Glutamatergic neuron (in vitro differentiated cells): ENCODE results near the gene NCAPG2. TPM values are rescaled to one million over a fixed set of nuclear protein-coding genes. Genes with fewer than 3 reads are reported as not detected.
A peak's percentile ranks its signal among the peaks of the same experiment; 100 is the strongest.

ENCODE experiments used
- DNase-seq: peaks from one replicate; pipeline ENCODE4 v3.0.0; 2022
- H3K27ac Mint-ChIP-seq: one replicate; pipeline ENCODE4 v1.8.0; 2020; ENCODE audit warnings: mild to moderate bottlenecking, mixed read lengths, inconsistent platforms; ENCODE audit not compliant: unreplicated experiment
- H3K27me3 Mint-ChIP-seq: one replicate; pipeline ENCODE4 v1.8.0; 2020; ENCODE audit warnings: mild to moderate bottlenecking, moderate library complexity, mixed read lengths, inconsistent platforms; ENCODE audit not compliant: unreplicated experiment
- H3K36me3 Mint-ChIP-seq: one replicate; pipeline ENCODE4 v1.8.0; 2020; ENCODE audit warnings: mild to moderate bottlenecking, mixed read lengths, inconsistent platforms; ENCODE audit not compliant: unreplicated experiment
- H3K4me1 Mint-ChIP-seq: one replicate; pipeline ENCODE4 v1.8.0; 2020; ENCODE audit warnings: mild to moderate bottlenecking, low read depth, mixed read lengths, inconsistent platforms; ENCODE audit not compliant: unreplicated experiment
- H3K4me3 Mint-ChIP-seq: one replicate; pipeline ENCODE4 v1.8.0; 2020; ENCODE audit warnings: mild to moderate bottlenecking, mixed read lengths, inconsistent platforms; ENCODE audit not compliant: unreplicated experiment
- H3K9me3 Mint-ChIP-seq: one replicate; pipeline ENCODE4 v1.8.0; 2020; ENCODE audit warnings: mild to moderate bottlenecking, moderate library complexity, mixed read lengths, inconsistent platforms; ENCODE audit not compliant: unreplicated experiment
- CTCF ChIP-seq: fragments of 200-600 bp; sonication (generic); IDR thresholded peaks from one replicate; pipeline ENCODE4 v1.5.0; 2021; ENCODE audit not compliant: partially characterized antibody, unreplicated experiment
- total RNA-seq: library from RNA; stranded (reverse); fragmentation: NEBNext Ultra II Directional; extraction: Animal tissue kit (Norgen Biotek cat#: 25700); gene quantifications from one replicate; pipeline ENCODE4 v1.2.1, GENCODE V29; 2021; ENCODE audit not compliant: unreplicated experiment

The NCAPG2 gene
- total RNA-seq, 1 donor from 2014 or later = 27.2 TPM

DNA sequence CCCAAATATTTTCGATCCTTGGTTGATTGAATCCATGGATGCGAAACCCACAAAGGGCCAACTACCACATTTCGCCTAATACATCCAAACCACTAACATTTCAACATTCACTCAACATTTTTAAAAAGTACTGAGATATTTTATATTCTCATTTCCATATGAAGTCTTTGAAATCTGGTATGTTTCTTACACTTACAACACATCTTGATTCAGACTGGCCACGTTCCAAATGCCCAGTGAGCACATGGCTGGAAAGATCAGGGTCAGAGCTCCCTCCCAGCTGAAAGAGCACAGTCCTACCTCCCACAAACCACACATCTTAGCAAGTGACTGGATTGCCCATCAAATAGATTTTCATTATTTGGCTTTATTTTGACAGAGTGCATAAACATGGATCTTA, 18.9 kb downstream of the NCAPG2 start:
- H3K9me3 Mint-ChIP-seq = peaks cover 1% of the 10 kb centered on the region
- no peak for TF ChIP-seq CTCF
- peaks cover 21% of the 10 kb centered on the region for H3K4me1 Mint-ChIP-seq
- no peaks in the 10 kb centered on the region for H3K27me3 Mint-ChIP-seq
- no peak overlapping the region for H3K27ac Mint-ChIP-seq
- no peak for DNase-seq
- H3K36me3 Mint-ChIP-seq = no peaks in the 10 kb centered on the region
- no peak overlapping the region for H3K4me3 Mint-ChIP-seq

DNA sequence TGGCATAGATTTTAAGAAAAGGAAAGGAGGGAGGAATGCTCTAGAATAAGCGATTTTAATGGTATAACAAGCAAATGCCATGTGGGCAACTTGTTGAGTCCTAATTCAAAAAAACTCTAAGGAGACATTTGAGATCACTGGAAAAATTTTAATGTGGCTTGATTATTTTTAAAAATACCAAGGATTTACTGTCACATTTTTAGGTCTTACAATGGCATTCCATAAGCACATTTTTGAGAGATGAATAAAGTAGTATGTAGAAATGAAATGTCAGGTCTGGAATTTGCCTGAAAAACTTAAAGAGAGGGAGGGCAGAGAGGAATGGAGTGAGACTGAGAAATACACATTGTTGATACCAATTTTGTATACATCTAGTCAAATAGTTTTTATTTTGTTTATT, 20.3 kb downstream of the NCAPG2 start:
- H3K4me1 Mint-ChIP-seq = peaks cover 29% of the 10 kb centered on the region
- DNase-seq = no peak
- no peak overlapping the region for H3K4me3 Mint-ChIP-seq
- no peaks in the 10 kb centered on the region for H3K36me3 Mint-ChIP-seq
- no peak overlapping the region for H3K27ac Mint-ChIP-seq
- no peaks in the 10 kb centered on the region for H3K27me3 Mint-ChIP-seq
- no peak for TF ChIP-seq CTCF
- H3K9me3 Mint-ChIP-seq = no peaks in the 10 kb centered on the region

DNA sequence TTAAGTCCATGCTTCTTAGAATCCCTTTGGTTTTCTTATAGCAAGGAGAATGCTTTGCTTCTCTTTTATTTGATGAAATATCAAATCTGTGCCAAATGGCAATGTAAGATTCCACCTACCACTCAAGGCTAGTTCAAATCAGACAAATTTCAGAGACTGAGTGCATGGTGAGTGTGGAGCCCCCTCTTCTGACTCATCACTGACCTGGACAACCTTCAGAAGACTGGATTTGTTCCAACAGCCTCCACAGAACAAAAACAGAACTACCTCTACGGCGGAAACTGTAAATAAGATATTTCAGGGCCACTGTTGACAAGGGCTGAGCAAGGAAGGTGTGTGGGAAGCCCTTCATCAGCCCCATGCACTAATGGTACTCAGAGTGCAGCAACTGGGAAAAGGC, 21.1 kb downstream of the NCAPG2 start:
- H3K4me3 Mint-ChIP-seq = peak overlapping the region; percentile 25
- no peaks in the 10 kb centered on the region for H3K36me3 Mint-ChIP-seq
- peak overlapping the region; percentile 88 for H3K27ac Mint-ChIP-seq
- H3K27me3 Mint-ChIP-seq = no peaks in the 10 kb centered on the region
- no peaks in the 10 kb centered on the region for H3K9me3 Mint-ChIP-seq
- H3K4me1 Mint-ChIP-seq = peaks cover 28% of the 10 kb centered on the region
- DNase-seq = no peak
- TF ChIP-seq CTCF = no peak

- no peaks in the 10 kb centered on the region for H3K27me3 Mint-ChIP-seq
- H3K4me3 Mint-ChIP-seq = no peak overlapping the region
- H3K4me1 Mint-ChIP-seq = peaks cover 25% of the 10 kb centered on the region
- no peak for DNase-seq
- no peaks in the 10 kb centered on the region for H3K9me3 Mint-ChIP-seq
- no peaks in the 10 kb centered on the region for H3K36me3 Mint-ChIP-seq
- no peak for TF ChIP-seq CTCF
- peak overlapping the region; percentile 77 for H3K27ac Mint-ChIP-seq
Measured at GRCh38 chr7:158682456-158682855, 22.1 kb downstream of the NCAPG2 start.

- TF ChIP-seq CTCF = no peak
- Mint-ChIP-seq H3K4me3 (no peak overlapping the region), H3K4me1 (peaks cover 25% of the 10 kb centered on the region), H3K36me3 (no peaks in the 10 kb centered on the region), H3K27ac (no peak overlapping the region), H3K9me3 (no peaks in the 10 kb centered on the region), H3K27me3 (no peaks in the 10 kb centered on the region)
- DNase-seq = no peak
Measured at GRCh38 chr7:158680754-158681153, 23.9 kb downstream of the NCAPG2 start.
